Caco-2 (cell line): Measurements from ENCODE around the gene CALD1. TPM values are rescaled to one million over a fixed set of nuclear protein-coding genes. Genes with fewer than 3 reads are reported as not detected.

Experiments
- BruUV-seq: library from RNA; stranded (reverse); fragments of 400-500 nt; replicated peaks from 2 replicates; lab custom pipeline; 2021; lab: Mats Ljungman, UMichigan
- CTCF ChIA-PET: fragments of 300-600 bp; sonication (Branson Sonifier 250); formaldehyde crosslinking; loops from one replicate; lab custom pipeline; 2022; ENCODE audit warnings: antibody characterized with exemption; lab: Charles Lee
- POLR2A ChIA-PET: fragments of 300-600 bp; sonication (Branson Sonifier 250); formaldehyde crosslinking; loops from one replicate; lab custom pipeline; 2022; ENCODE audit warnings: antibody characterized with exemption; lab: Charles Lee
- DNase-seq, 2 experiments: peaks; one replicate each; pipeline versions ENCODE4 v3.0.0 to v3.0.0-alpha.2; 2020 to 2022
- H3K27me3 ChIP-seq: replicated peaks from 2 replicates; pipeline ENCODE4 v1.6.0; 2011; ENCODE audit warnings: low read length; ENCODE audit not compliant: control insufficient read depth, insufficient read depth
- H3K36me3 ChIP-seq: 2 replicates; pipeline ENCODE4 v1.5.1; 2011; ENCODE audit warnings: low read length; ENCODE audit not compliant: control insufficient read depth, insufficient read depth
- H3K4me1 ChIP-seq: fragments of 250-450 bp; sonication (Bioruptor Pico); 2 replicates; pipeline ENCODE4 v1.5.1; 2020; ENCODE audit warnings: mild to moderate bottlenecking
- H3K4me3 ChIP-seq: 2 replicates; pipeline ENCODE4 v1.5.1; 2011; ENCODE audit warnings: low read depth, mild to moderate bottlenecking, control low read depth, low read length
- H3K9me3 ChIP-seq: fragments of 250-450 bp; sonication (Bioruptor Pico); 2 replicates; pipeline ENCODE4 v1.5.1; 2020; ENCODE audit warnings: mild to moderate bottlenecking, moderate library complexity
- H3K27ac Mint-ChIP-seq: one replicate; pipeline ENCODE4 v1.8.0; 2022; ENCODE audit warnings: mixed read lengths; ENCODE audit not compliant: unreplicated experiment
- H3K27me3 Mint-ChIP-seq: one replicate; pipeline ENCODE4 v1.8.0; 2022; ENCODE audit warnings: mixed read lengths; ENCODE audit not compliant: insufficient read depth, unreplicated experiment
- H3K36me3 Mint-ChIP-seq: one replicate; pipeline ENCODE4 v1.8.0; 2022; ENCODE audit warnings: mild to moderate bottlenecking, mixed read lengths; ENCODE audit not compliant: insufficient read depth, unreplicated experiment
- H3K4me1 Mint-ChIP-seq: one replicate; pipeline ENCODE4 v1.8.0; 2022; ENCODE audit warnings: low read depth, mixed read lengths; ENCODE audit not compliant: unreplicated experiment
- H3K4me3 Mint-ChIP-seq: one replicate; pipeline ENCODE4 v1.8.0; 2022; ENCODE audit warnings: mild to moderate bottlenecking, moderate library complexity, mixed read lengths; ENCODE audit not compliant: unreplicated experiment
- H3K9me3 Mint-ChIP-seq: one replicate; pipeline ENCODE4 v1.8.0; 2022; ENCODE audit warnings: mixed read lengths; ENCODE audit not compliant: unreplicated experiment
- CTCF ChIP-seq, 2 experiments: fragments of 200-600 bp in 1 of 2; IDR thresholded peaks; 1 replicate in 1 of 2; 2 replicates in 1 of 2; pipeline versions ENCODE4 v1.5.1 to v1.8.0; 2011 to 2022; ENCODE audit warnings: antibody characterized with exemption in 1 of 2, control low read depth in 1 of 2, inconsistent platforms in 1 of 2, low read depth in 1 of 2, low read length in 1 of 2, mild to moderate bottlenecking in 1 of 2, moderate library complexity in 1 of 2; ENCODE audit not compliant: insufficient read depth in 1 of 2, severe bottlenecking in 1 of 2, unreplicated experiment in 1 of 2
- intact Hi-C: fragments of 100-400 bp; cut with micrococcal nuclease; formaldehyde crosslinking; loops from one replicate; pipeline ENCODE4 v1.10.0; 2022; ENCODE audit not compliant: unreplicated experiment
- total RNA-seq: library from RNA; stranded (reverse); gene quantifications from 2 replicates; pipeline ENCODE4 v1.2.3, GENCODE V29; 2022

Gene CALD1
- total RNA-seq, 1 experiment from 2014 or later: 155 TPM

DNA sequence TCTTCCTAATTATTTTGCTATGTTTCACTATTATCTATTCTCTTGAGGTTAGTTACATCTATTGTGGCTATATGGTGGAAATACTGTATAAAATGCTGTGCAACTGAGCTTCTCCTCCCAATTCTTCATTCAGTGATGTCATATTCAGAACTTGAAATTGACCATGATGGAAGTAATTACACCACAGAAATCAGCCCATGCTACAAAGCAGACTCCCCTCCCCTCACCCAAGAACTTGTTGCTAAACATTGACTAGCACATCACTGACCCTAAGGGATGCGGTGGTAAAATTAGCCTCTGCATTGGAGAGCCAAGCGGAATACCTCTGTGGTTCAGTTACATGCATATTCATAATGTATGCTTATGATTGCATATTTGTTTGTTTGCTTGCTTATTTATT lies 8.8 kb downstream of the CALD1 start:
- Mint-ChIP-seq H3K27me3 (no peaks in the 10 kb centered on the region), H3K36me3 (peaks cover 19% of the 10 kb centered on the region), H3K4me3 (no peak overlapping the region), H3K9me3 (peaks cover 4% of the 10 kb centered on the region), H3K4me1 (peaks cover 7% of the 10 kb centered on the region), H3K27ac (no peak overlapping the region)
- ChIA-PET POLR2A (no interaction called here), CTCF (no interaction called here)
- no peaks in the 10 kb centered on the region for H3K9me3 ChIP-seq
- TF ChIP-seq CTCF (IDR thresholded peaks at IDR 0.05; ENCODE audit: insufficient read depth in 1 of 2, low read depth in 1 of 2, low read length in 1 of 2, severe bottlenecking in 1 of 2, unreplicated experiment in 1 of 2): no peak
- no peak overlapping the region for H3K4me3 ChIP-seq
- no peaks in the 10 kb centered on the region for H3K36me3 ChIP-seq
- no peak for DNase-seq
- intact Hi-C loops: no loop called here
- H3K27me3 ChIP-seq: no peaks in the 10 kb centered on the region
- peaks cover 5% of the 10 kb centered on the region; the same call in 1 of the 2 replicates for H3K4me1 ChIP-seq
- BruUV-seq: no TSS peak

DNA sequence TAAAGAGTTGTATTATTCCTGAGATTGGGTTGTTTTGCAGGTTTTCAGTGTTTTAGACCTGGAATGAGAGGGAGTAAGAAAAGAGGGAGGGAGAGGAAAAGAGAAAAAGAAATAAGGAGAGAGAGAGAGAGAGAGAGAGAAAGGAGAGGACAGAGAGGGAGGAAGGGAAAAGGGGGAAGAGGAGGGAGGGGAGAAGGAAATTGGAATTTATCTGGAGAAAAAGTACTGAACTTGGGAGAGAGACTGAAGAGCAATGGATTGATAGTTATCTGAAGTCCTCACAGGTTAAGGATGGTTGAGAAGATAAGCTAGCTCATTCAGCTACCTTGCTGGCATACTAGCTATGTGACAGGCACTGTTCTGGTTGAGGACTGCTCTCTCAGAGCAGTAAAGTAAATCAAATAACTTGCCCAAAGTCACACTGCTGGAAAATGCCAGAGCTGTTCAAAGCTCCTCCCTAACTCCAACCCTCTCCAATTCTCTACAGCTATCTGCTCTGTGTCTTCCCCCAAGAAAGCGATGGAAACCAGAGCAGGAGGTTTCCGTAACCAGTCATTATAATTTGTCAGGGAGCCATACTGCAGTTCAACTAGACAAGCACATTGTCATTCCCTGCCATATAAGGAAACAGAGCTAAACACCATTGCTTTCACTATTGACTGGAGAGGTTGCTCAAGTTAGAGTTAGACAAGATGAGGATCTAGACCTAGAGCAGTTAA lies 10.7 kb downstream of the CALD1 start:
- intact Hi-C loops: no loop called here
- BruUV-seq: no TSS peak
- TF ChIP-seq CTCF (IDR thresholded peaks at IDR 0.05; ENCODE audit: insufficient read depth in 1 of 2, low read depth in 1 of 2, low read length in 1 of 2, severe bottlenecking in 1 of 2, unreplicated experiment in 1 of 2): no peak
- DNase-seq: no peak
- H3K36me3 ChIP-seq: no peaks in the 10 kb centered on the region
- Mint-ChIP-seq H3K4me3 (no peak overlapping the region), H3K4me1 (peaks cover 7% of the 10 kb centered on the region), H3K27ac (peak overlapping the region; percentile 9), H3K9me3 (peaks cover 9% of the 10 kb centered on the region), H3K27me3 (no peaks in the 10 kb centered on the region), H3K36me3 (peaks cover 28% of the 10 kb centered on the region)
- no peaks in the 10 kb centered on the region for H3K27me3 ChIP-seq
- CTCF ChIA-PET: no interaction called here
- no peak overlapping the region for H3K4me3 ChIP-seq
- H3K4me1 ChIP-seq: peaks cover 5% of the 10 kb centered on the region; the same call in 1 of the 2 replicates
- POLR2A ChIA-PET: interaction anchor here (0.7 kb wide), 1 partner anchor 48 kb away, joined by 3 read pairs; no protein-coding TSS in a partner anchor
- no peaks in the 10 kb centered on the region for H3K9me3 ChIP-seq

DNA sequence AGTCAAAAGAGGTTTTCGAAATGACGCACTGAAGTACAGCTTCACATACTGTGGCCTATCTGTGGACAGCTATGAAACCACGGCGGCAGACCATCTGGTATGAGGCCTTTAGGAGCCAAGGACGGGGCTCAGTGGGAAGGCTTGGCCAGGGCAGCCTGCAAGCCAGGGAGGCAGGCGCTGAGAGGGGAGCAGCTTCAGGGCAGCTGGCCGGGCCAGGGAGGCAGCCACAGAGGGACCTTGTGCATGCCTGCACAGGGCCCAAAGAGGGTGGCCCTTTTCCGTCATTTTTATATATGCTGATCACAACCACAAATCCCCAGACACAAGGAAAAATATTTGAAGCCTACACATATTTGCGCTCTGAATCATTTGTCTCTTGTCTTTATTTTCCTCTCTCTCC lies 13.5 kb downstream of the CALD1 start:
- intact Hi-C loops: no loop called here
- Mint-ChIP-seq H3K27me3 (no peaks in the 10 kb centered on the region), H3K4me3 (no peak overlapping the region), H3K27ac (no peak overlapping the region), H3K9me3 (peaks cover 9% of the 10 kb centered on the region), H3K4me1 (peaks cover 7% of the 10 kb centered on the region), H3K36me3 (peaks cover 28% of the 10 kb centered on the region)
- ChIA-PET CTCF (no interaction called here), POLR2A (no interaction called here)
- peaks cover 5% of the 10 kb centered on the region; the same call in 1 of the 2 replicates for H3K4me1 ChIP-seq
- no peaks in the 10 kb centered on the region for H3K36me3 ChIP-seq
- no TSS peak for BruUV-seq
- H3K27me3 ChIP-seq: no peaks in the 10 kb centered on the region
- DNase-seq: no peak
- H3K9me3 ChIP-seq: no peaks in the 10 kb centered on the region
- no peak for TF ChIP-seq CTCF (IDR thresholded peaks at IDR 0.05; ENCODE audit: insufficient read depth in 1 of 2, low read depth in 1 of 2, low read length in 1 of 2, severe bottlenecking in 1 of 2, unreplicated experiment in 1 of 2)
- H3K4me3 ChIP-seq: no peak overlapping the region
